Non-pigmented ciliary epithelial cell (primary cell): ENCODE results near the gene OR51A4.
"Not testable (repeated sequence)": the region's sequence is repeated elsewhere in the genome, so short reads cannot be mapped to it uniquely, and the experiment has no call there.

Experiments
- DNase-seq: peaks from one replicate; pipeline ENCODE4 v3.0.0-alpha.2; 2010; ENCODE audit warnings: low read depth

The OR51A4 gene, protein sequence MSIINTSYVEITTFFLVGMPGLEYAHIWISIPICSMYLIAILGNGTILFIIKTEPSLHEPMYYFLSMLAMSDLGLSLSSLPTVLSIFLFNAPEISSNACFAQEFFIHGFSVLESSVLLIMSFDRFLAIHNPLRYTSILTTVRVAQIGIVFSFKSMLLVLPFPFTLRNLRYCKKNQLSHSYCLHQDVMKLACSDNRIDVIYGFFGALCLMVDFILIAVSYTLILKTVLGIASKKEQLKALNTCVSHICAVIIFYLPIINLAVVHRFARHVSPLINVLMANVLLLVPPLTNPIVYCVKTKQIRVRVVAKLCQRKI

DNA sequence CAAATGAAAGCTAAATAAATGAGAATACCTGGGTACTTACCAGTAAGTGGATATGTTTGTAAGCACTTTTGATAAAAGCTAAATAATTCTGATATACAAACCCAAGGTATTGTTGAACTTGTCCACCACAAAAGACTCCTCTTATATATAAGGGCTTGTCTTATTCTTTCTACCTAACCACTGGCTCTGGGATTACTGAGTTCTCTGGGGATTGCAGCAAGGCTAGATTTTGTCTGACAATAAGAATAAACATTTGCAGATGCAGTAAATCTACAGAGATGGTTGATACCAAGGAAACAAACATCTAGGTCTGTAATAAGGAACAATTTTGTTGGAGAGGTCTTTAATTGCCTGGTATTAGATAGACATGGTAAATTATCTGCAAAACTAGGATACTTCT is at the start of gene OR51A4:
TSS of gene OR51A4 (minus strand) at position 101 of the 400 bp plus-strand sequence. CDS start 505 bp downstream, outside the sequence.
- no peak for DNase-seq

GRCh38 chr11:4994551-4994950 is 47.1 kb upstream of the OR51A4 start, which contains the start of gene OR51L1:
Gene OR51L1, plus strand, starts transcription at chr11:4994851. Its CDS starts 4,132 bp downstream, at chr11:4998983.
- DNase-seq = no peak

GRCh38 chr11:4991060-4991459 is 43.7 kb upstream of the OR51A4 start:
- no peak for DNase-seq

GRCh38 chr11:4983841-4984240 is 36.4 kb upstream of the OR51A4 start:
- DNase-seq = no peak

- no peak for DNase-seq
Observed at GRCh38 chr11:4982678-4983077, 35.3 kb upstream of the OR51A4 start.

- no peak for DNase-seq
Observed at GRCh38 chr11:4979036-4979435, 31.6 kb upstream of the OR51A4 start.

DNA sequence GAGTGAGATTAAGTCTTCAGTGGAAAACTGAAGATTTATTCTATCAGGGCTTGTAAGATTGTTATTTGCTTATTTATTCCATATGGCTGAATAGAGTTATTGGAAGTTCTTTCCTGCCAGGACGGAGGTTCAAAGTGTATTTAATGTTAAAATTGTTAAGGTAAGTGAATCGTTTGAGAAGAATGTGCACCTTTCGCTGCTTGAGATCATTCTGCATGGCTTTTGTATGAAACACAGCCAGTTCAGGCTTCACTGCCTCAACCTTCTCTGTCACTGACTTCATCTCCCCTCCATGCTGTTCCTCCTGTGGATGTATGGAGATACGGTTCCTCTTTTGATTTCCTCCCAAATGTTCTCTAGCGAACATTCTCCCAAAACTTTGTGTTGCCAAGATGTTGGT is 28.0 kb upstream of the OR51A4 start:
- DNase-seq = no peak

DNA sequence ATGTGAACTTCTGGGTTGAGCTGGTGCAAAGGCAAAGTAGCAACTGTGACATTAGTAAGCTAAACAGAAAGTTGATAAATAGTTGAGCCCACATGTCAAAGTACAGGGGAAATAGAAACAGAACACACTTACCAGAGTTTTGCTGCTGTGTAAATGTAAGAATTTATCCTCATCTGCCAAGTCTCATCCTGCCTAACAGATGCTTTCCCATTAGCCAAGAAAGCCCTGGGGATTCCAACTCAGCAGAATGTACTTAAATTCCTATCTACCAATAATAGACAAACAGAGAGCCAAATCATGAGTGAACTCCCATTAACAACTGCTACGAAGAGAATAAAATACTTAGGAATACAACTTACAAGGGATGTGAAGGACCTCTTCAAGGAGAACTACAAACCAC is 15.4 kb upstream of the OR51A4 start:
- no peak for DNase-seq

DNA sequence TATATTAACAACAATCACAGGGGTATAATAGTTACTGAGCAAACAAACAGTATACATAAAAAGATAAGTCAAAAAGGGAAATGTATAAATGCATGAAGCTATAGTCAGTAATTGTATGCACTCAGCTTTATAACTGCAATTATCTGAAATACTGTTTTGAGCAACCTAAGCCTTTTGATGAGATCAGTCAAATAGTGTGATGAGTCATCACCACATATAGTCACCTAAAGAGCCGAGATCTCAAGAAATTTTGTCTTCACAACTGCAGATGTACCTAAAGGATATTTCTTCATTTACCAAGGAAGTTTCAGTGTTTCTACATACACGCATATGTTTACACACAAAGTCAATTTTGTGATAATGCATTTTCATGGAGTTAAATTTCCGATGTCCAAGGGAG is 13.5 kb upstream of the OR51A4 start:
- DNase-seq = no peak

DNA sequence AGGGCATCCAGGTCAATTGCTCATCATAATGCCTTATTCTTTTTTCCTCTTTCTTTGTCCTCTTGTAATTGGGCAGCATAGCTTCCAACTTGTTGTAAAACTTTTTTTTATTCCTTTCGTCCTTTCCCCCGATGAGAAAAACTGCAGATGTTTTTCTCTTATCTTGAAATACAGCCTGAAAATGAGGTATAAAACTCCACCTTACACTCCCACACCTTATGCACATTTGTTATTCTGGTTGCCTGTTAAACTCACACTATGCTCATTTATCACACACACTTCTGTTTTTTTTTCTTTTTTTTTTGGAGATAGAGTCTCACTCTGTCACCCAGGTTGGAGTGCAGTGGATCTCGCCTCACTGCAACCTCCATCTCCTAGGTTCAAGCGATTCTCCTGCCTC is 10.0 kb upstream of the OR51A4 start:
- no peak for DNase-seq

- DNase-seq = not testable (repeated sequence)
Observed at GRCh38 chr11:4955613-4956012, 8.2 kb upstream of the OR51A4 start, which contains the start of gene OR51A2. Gene OR51A2, minus strand, starts transcription at chr11:4955713. Its CDS starts 0 bp downstream, at chr11:4955713.

- no peak for DNase-seq
Observed at GRCh38 chr11:4936745-4937144, 10.7 kb downstream of the OR51A4 start.

DNA sequence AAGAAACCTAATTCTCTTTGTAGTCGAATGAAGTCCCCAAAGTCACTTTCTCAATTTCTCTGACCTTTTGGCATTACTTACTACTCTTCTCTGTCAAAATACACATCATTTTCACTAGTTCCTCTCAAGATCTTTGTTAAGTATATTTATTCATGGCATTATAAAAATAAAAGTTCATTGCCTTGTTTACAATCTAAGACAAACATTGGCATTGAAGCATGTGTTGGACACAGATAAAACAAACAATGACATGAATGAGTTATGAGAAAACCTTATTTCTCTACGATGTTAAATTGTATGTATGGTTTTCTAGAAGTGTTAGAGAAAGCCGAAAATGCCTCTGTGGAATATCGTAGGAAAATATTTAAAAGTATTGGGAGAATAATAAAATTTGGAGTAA is 14.7 kb downstream of the OR51A4 start:
- DNase-seq = no peak

GRCh38 chr11:4926608-4927007 is 20.8 kb downstream of the OR51A4 start:
- no peak for DNase-seq

- DNase-seq = no peak
Observed at GRCh38 chr11:4924239-4924638, 23.2 kb downstream of the OR51A4 start, which contains the start of gene OR51G1. Gene OR51G1, minus strand, starts transcription at chr11:4924339. Its CDS starts 0 bp downstream, at chr11:4924339.

DNA sequence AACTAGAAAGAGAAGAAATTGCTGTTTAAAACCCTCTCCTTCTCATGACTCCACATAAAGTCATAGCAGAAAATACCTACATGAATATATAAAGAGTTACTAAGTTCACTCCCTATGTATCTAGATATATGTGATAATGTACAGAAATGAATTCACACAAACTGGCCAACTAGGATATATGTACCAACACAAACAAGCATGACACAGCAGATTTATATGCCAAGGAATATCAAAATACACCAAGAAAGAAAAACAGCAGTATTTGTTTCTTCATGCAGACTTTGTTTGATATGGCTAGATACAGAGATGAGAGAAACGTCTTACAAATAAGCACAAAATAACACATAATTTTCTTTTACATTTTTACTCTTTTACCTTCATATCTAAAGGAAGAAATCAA is 25.1 kb downstream of the OR51A4 start:
- no peak for DNase-seq

- no peak for DNase-seq
Observed at GRCh38 chr11:4921796-4922195, 25.6 kb downstream of the OR51A4 start.

DNA sequence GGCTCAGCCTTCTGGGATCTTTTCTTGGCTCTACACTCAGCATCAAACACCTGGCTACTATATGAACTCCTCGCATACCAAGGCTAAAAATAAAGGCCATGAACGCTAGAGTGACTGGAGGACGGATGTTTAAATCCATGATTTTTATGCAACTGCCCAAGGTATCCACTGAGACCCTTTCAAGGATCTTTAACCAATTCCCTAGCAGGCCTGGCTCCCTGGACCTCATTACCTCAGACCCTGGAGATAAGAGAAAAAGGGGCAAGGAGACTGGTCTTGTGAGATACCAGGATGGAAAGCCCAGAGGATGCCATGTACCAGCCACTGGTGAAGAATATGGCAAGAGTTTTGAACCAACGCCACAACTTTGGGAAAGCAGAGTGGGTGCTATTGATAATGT is 28.2 kb downstream of the OR51A4 start, which contains the start of gene OR51G2:
TSS of gene OR51G2 (minus strand) at position 101 of the 400 bp plus-strand sequence. CDS start 3,687 bp downstream, outside the sequence.
- DNase-seq = no peak

DNA sequence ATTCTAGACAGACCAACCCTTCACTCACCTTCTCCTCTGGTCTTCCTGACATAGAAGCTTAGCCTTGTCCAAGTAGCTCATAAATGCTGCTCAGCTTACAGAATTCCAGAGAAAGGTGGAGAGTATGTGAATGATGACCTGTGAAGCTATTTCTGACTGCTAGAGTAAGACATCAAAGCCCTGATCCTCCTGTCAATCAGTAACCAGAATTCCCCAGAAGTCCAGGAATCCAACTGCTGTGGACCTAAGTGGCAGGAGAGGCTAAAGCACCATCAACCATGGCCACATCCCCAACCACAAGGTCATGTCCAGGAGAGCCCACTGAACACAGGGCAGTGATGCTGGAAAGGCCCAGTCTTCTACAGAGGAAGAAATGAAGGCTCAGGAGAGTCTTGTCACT is 30.8 kb downstream of the OR51A4 start:
- no peak for DNase-seq

DNA sequence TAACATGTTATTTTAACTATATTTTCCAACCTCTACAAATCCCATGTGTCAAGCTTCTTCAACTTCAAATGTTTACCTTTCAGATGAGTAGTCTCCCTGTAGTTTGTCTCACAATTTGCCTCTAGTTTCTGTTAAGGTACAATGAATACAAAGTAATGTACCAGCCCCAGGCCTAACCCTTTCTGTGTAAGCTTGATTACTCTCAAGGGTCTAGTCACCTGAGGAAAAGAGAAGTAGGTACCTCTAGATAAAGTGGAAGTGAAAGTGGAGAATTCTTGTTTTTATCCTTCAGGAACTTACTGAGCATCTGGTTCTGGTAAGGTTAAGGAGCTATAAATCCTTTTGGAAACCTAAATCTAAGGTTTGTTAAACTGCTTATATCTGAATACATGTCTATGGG is 43.9 kb downstream of the OR51A4 start, which contains the start of gene OR51A7:
TSS of gene OR51A7 (plus strand) at position 300 of the 400 bp plus-strand sequence. CDS start 3,587 bp downstream, outside the sequence.
- no peak for DNase-seq
